Dermis microvascular lymphatic vessel endothelial cell (primary cell): ENCODE measurements around the gene RASL10A. TPM values are rescaled to one million over a fixed set of nuclear protein-coding genes. Genes with fewer than 3 reads are reported as not detected.
A peak's percentile ranks its signal among the peaks of the same experiment; 100 is the strongest.

Experiments used
- DNase-seq, 2 donors: peaks; one replicate each; pipeline versions ENCODE4 v3.0.0 to v3.0.0-alpha.2; 2010; ENCODE audit warnings: low read depth in 2 of 2
- total RNA-seq: library from RNA; depleted of rRNA; stranded (reverse); fragments of >200 nt; gene quantifications from 2 replicates; pipeline ENCODE4 v1.2.1, GENCODE V29; 2014

Gene RASL10A
- total RNA-seq, 1 donor from 2014 or later = 2.3 TPM

DNA sequence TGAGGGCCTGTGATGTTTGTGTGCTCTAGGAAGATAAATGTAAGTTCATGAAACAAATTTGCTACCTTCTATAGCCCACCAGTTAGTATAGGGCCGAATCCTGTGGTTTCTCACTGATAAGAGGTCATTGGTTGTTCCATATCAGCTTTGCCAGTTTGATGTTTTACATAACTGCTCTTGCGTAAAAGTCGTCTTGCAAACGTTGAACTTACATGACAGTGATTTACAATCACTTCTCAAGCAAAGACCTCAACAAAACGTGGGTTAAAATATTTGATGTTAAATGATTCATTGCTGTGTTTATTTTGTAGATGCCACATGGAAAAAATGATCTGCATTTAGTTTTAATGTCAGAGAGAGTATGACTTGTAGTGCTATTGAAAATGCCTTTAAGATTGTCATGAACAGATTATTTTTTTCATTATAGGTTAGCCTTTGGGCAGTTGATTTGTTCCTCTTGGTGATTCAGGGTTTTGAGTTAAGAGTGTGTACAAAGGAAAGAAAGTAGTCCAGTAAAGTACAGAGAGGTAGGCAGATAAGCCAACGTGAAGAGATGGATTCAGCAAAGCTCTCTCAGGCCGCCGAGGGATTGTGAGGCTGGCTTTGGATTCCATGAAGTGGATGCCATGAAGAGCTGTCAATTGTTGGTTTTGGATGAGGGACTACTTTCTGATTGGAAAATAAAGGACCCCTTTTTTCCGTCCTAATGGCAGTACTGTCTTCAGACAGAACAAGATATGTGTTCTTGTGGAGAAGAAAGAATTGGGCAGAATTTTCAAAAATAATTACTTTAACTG is 44.8 kb downstream of the RASL10A start:
- DNase-seq = peak in 1 of 2 donors; percentile 42

DNA sequence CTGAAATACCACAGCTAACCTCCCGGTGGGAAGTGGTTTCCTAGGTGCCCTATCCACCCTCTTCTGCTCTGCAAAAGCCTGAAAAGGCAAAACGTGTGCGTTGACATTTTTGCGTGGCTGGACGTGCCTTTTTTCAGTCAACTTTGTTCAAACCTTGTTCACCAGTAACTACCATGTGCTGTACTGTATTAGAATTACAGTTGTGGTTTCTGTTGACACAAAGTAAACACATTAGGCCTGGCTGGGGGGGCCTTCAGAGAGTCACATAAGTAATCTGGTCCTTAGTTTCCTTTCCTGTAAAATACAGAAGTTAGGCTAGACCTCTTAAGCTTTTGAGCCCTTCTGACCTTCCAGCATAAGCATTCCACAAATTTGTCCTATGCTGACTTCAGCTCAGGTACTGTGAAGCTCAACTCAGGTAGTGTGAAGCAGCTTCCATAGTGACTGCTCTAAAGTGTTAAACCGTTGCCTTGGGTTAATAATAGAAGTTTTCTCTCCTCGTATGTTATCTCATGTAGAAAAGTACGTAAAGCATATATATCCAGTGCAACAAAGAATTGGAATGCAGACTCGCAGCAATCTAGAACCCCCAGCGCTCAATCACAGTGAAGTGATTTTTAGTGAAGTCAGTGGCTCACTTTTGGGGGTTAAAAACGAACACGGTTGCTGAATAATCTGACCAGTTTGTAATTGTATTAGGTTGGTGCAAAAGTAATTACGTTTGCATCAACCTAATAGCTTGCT is 45.6 kb downstream of the RASL10A start:
- DNase-seq = peak in 1 of 2 donors; percentile 10

DNA sequence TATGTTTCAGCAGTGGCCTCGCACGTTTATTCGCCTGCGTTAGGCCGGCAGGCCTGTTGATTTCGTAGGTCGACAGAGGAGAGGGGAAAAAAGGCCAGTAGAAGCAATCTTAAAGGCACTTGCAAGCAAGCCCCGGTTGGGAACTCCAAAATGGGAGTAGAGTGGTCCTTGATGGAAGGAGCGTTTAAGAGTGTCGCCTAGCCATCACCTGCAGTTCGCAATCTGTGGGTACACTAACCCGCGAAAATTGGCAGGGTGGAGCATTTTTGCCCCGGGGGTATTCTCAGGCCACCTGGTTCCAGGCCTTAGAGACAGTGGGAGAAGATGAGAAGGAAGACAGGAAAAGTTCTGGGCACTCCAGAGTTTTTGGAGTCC is 46.3 kb downstream of the RASL10A start:
- DNase-seq = peak in 1 of 2 donors; percentile 11

DNA sequence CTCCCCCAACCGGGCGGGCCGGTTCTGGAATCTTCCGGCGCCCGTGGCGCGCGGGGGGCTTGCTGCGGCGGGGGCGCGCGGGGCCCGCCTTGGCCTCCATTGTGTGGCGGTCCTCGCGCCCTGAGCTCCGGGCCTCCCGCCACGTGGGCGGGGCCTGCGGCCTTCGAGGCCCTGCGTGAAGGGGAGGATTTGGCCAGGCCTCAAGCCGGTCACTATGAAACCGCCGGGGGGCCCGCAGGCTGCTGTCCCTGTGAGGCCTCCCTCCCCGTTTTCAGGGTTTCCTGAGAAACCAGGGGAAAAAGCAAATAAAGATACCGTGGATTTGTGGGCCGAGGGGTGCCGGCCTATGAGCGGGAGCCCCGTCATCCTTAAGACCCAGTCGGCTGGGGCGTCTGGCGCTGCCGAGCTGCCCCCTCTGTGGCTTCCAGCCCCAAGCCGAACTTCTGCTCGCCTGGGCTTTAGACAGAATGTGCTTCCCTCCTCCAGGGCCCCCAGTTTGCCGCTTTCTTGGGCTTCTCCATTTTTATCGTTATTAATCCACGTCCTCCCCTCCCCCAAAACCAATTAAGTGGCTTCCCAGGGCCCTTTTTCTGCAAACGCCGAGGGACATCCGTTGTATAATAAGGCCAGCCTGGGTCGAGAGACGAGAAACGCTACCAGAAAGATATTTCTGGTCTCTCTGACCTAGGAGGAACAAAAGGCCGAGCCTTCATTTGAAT is 46.8 kb downstream of the RASL10A start:
- peak; percentile 34 to 67 for DNase-seq

DNA sequence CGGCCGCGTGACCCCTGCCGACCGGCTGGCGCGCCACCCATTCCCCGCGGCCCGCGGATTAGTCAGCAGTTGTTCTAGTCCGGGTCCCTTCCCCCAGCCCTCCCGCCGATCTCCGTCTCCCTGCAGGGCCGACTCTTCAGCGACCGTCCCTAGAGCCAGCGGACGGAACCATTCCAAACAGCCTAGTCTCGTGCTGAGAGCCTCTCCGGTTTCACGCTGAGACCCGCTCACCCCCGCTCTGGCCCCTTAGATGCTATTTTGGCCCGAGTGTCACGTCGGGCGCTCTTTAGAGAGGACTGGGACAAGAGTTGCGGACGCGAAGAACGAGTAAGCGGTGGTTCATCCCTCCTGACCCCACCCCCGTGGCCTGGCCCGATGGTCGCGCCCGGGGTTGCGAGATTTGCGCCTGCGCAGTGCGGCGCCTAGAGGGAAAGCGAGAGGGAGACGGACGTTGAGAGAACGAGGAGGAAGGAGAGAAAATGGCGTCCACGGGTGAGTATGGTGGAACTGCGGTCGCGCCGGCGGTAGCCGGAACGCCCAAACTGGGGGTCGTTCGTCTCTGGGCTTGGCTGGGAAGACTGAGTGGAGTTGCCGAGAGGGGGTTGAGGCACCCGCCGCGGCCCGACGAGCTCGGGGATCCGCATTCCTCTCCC is 47.5 kb downstream of the RASL10A start, which contains the start of the genes EWSR1 and RHBDD3:
Gene EWSR1, plus strand, starts transcription at position 411 of the 653 bp plus-strand sequence. Its CDS starts 69 bp downstream, at position 480.
Gene RHBDD3, minus strand, starts transcription at position 124 of the 653 bp plus-strand sequence. CDS start 2,355 bp downstream, outside the sequence.
- peak; percentile 95 to 98 for DNase-seq

DNA sequence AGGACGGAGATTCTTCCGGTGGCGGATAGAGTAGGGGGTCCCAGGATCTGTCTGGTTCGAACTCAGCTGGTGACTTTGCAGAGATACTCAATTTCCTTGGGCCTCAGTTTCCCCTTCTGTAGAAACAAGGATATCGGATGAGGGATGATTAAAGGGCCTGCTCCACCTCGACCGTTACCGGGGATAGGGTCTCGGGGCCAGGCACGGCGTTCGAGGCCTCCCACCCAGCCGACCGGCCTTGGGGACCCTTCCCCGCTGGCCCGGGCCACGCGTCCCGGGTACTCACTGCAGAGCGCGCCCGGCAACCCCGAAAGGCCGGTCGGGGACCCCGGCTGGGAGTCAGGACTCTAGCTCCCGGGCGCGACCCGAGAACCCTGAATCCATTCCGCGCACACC is 48.0 kb downstream of the RASL10A start:
- DNase-seq = no peak

DNA sequence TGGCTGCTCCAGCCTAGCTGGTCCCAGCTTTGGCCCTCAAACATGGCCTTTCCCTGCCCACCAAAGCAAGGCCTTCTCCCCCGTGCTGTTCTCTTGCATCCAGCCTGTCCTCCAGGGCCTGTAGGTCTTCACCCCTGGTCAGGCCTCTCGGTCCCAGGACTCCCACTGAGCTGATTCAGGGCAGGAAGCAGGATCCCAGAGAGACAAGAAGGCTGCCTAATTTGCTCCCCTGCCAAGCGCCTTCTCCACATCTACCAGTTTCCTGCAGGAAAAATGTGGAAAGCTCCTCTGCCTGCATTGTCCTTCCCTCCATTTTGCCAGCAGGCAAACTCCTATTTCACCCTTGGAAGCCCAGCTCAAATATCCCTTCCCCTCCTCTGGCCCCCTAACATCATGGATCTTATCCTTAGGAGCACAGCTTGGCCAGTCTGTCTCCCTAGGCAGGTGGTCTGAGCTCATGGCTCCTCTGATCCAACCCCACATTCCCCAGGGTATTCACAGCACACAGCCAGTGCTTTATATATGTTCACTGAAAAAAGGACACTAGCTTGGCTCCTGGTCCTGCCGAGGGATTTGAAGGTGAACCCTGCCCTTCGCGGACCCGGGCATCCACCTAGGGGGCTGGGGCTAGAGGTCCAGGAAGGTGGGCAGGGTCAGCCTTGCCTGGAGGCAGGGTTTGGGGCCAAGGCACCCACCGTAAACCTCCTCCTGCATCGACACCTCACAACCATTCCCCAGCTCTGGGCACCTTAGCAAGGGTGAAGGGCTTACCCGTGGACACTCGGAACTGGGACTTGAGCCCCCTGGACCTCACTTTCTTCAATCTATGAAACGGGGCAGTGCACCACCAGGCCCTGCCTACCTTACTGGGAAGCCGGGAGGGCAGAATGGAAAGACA is 48.7 kb downstream of the RASL10A start:
- peak in 1 of 2 donors; percentile 12 for DNase-seq

DNA sequence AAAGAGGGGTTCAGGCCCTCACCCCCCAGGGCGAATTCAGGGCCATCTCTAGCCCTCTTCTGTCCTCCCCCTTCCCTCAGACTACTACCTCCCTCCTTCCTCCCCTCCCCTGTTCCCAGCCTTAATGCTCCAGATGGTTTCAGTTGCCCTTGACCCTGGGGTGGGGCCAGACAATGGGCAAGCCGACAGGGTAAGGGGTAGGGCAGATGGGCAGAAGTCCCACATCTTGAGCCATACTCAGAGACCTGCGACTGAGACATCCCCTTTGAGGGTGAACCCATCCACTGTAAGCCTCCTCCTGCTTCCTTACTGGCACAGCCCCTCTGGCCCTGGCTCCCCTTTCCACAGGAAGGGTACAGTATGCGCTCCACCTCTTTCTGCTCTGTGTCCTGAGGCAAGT is 49.6 kb downstream of the RASL10A start:
- DNase-seq = no peak

DNA sequence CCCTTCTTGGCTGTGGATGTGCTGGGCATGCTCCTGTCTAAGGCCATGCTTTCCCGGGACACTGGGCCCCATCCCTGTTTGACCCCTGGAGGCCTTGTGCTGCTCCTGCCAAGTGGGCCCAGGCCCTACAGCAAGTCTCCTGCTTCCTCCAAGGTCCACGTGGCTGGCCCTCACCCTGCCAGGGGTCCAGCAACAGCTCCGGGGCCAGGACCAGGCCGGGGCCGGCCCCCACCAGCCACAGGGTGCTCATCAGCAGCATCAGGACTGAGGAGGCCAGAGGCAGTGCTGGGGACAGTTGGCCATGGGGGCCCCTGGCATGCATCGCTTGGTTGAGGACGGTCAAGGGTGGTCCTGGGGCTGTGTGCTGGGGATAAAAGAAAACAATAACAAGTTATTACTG is 50.2 kb downstream of the RASL10A start:
- no peak for DNase-seq

DNA sequence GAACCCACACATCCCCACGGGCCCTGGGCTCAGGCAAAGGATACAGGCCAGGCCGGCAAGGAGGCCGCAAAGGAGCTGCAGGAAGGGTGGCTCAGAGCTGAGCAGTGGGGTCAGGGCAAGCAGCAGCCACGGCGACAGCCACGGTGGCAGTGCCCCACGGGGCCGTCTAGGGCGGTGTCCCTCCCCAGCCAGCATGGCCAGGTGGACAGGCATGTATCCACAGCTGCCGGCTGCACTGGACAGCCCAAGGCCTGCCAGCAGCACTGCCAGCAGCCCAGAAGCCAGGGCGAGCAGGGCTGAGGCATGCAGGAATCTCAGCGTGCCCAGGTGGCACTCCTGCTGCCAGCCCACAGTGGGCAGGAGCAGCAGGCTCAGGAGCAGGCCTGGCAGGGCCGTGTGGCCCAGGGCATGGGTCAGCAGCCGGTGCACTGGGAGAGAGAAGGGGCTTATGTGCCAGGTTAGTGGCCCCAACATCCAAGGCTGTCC is 51.7 kb downstream of the RASL10A start:
- DNase-seq = no peak

Other genes starting within 250 kb of the RASL10A start
- 0.26 and 0.63 TPM in 2 replicates for gene KREMEN1, start 242.7 kb downstream of the RASL10A start, total RNA-seq
- 1.9 and 15.9 TPM in 2 replicates for gene EMID1, start 109.8 kb downstream of the RASL10A start, total RNA-seq
- gene RHBDD3, start 47.7 kb downstream of the RASL10A start, total RNA-seq = 14.8 and 23.3 TPM in 2 replicates
- gene EWSR1, start 47.4 kb downstream of the RASL10A start, total RNA-seq = 149 and 156 TPM in 2 replicates
- 11.8 and 26.8 TPM in 2 replicates for gene GAS2L1, start 9.0 kb downstream of the RASL10A start, total RNA-seq
- gene AP1B1, start 72.9 kb upstream of the RASL10A start, total RNA-seq = 124 and 264 TPM in 2 replicates
- not detected in 2 replicates for gene RFPL1, start 122.9 kb upstream of the RASL10A start, total RNA-seq
- 0.13 TPM in 2 replicates for gene NEFH, start 164.5 kb upstream of the RASL10A start, total RNA-seq
- gene THOC5, start 238.1 kb upstream of the RASL10A start, total RNA-seq = 28.1 and 32.1 TPM in 2 replicates